SK-N-MC (cell line): ENCODE measurements around the gene ZCCHC7.
"Not testable (repeated sequence)": the region's sequence is repeated elsewhere in the genome, so short reads cannot be mapped to it uniquely, and the experiment has no call there.

Experiments
- EZH2 ChIP-seq: fragments of 200-600 bp; sonication (generic); IDR thresholded peaks from one replicate; pipeline ENCODE4 v1.6.1; 2017; ENCODE audit warnings: antibody characterized with exemption
- POLR2AphosphoS5 ChIP-seq: IDR thresholded peaks from 2 replicates; pipeline ENCODE4 v1.6.1; 2012; ENCODE audit warnings: mild to moderate bottlenecking, low read depth, low read length, borderline replicate concordance

- TF ChIP-seq POLR2AphosphoS5, EZH2: not testable (repeated sequence)
These were observed 70.4 kb downstream of the ZCCHC7 start for GRCh38 chr9:37190739-37191138.
